Uterus (tissue), 4 donors: ENCODE results near the gene SF3B6. TPM values are rescaled to one million over a fixed set of nuclear protein-coding genes. Genes with fewer than 3 reads are reported as not detected.

Experiments used
- DNase-seq, 2 donors: peaks; one replicate each; pipeline ENCODE4 v3.0.0-alpha.2; 2019 to 2020
- H3K27ac ChIP-seq, 2 donors: fragments of 200-600 bp; sonication (generic); 1 replicate in 1 of 2; 2 replicates in 1 of 2; pipeline ENCODE4 v1.5.1; 2016 to 2018
- H3K27me3 ChIP-seq, 2 donors: fragments of 200-600 bp; sonication (generic); one replicate each; pipeline ENCODE4 v1.5.1; 2018 to 2019; ENCODE audit warnings: control low read depth in 1 of 2
- H3K36me3 ChIP-seq, 2 donors: fragments of 200-600 bp; sonication (generic); one replicate each; pipeline ENCODE4 v1.5.1; 2019; ENCODE audit warnings: control low read depth in 1 of 2
- H3K4me1 ChIP-seq, 2 donors: fragments of 200-600 bp; sonication (generic); one replicate each; pipeline ENCODE4 v1.5.1; 2018 to 2019; ENCODE audit warnings: control low read depth in 1 of 2
- H3K4me3 ChIP-seq, 2 donors: fragments of 200-600 bp; sonication (generic); 1 replicate in 1 of 2; 2 replicates in 1 of 2; pipeline ENCODE4 v1.5.1; 2018 to 2019; ENCODE audit warnings: mild to moderate bottlenecking in 1 of 2
- H3K9me3 ChIP-seq, 2 donors: fragments of 200-600 bp; sonication (generic); one replicate each; pipeline ENCODE4 v1.5.1; 2019; ENCODE audit warnings: control low read depth in 1 of 2
- CTCF ChIP-seq, 4 experiments: fragments of 200-600 bp in 2 of 4; fragments of 450-650 bp in 2 of 4; sonication (generic) in 2 of 4; IDR thresholded peaks; one replicate each; pipeline ENCODE4 v1.5.1; 2016 to 2019; ENCODE audit warnings: antibody characterized with exemption in 4 of 4, mild to moderate bottlenecking in 2 of 4, moderate library complexity in 1 of 4
- POLR2A ChIP-seq, 2 donors: fragments of 450-650 bp; IDR thresholded peaks; one replicate each; pipeline ENCODE4 v1.6.1; 2016; ENCODE audit warnings: antibody characterized with exemption in 2 of 2, mild to moderate bottlenecking in 1 of 2, moderate library complexity in 1 of 2
- intact Hi-C: fragments of 100-400 bp; cut with DNase I; formaldehyde crosslinking; loops from one replicate; pipeline ENCODE4 v1.15.1; 2023; ENCODE audit warnings: low total_unique reads
- total RNA-seq, 4 donors: library from RNA; depleted of rRNA in 3 of 4; stranded (reverse); fragments of >200 nt in 3 of 4; gene quantifications; one replicate each; pipeline versions ENCODE4 v1.1.0 to v1.2.4, GENCODE V29; 2014 to 2023
- donor health status: DM: yes; HTN: yes; CAD: no.

Gene SF3B6
- total RNA-seq, 4 donors from 2014 or later = 55.0 to 99.0 (median 77.1) TPM

GRCh38 chr2:24075259-24075658 is 867 bp downstream of the SF3B6 start:
- Histone ChIP-seq H3K27me3 (no peaks in the 10 kb centered on the region), H3K36me3 (no peaks in the 10 kb centered on the region), H3K4me3 (peak overlapping the region; percentile 64 to 79), H3K27ac (peak overlapping the region; percentile 87 to 95), H3K9me3 (no peaks in the 10 kb centered on the region), H3K4me1 (no peaks in the 10 kb centered on the region)
- TF ChIP-seq CTCF (IDR thresholded peaks at IDR 0.05) = no peak
- TF ChIP-seq POLR2A (IDR thresholded peaks at IDR 0.05) = no peak
- intact Hi-C loops = loop anchor here (10.0 kb wide), 1 partner anchor 150 kb away; the partner anchor contains the start of gene ATAD2B
- DNase-seq = no peak

GRCh38 chr2:24073816-24074215 is 2.3 kb downstream of the SF3B6 start:
- intact Hi-C loops = loop anchor here (10.0 kb wide), 1 partner anchor 149 kb away; the partner anchor contains the start of gene ATAD2B
- no peaks in the 10 kb centered on the region for H3K4me1 ChIP-seq
- no peaks in the 10 kb centered on the region for H3K9me3 ChIP-seq
- H3K4me3 ChIP-seq = no peak overlapping the region
- no peaks in the 10 kb centered on the region for H3K36me3 ChIP-seq
- no peak for TF ChIP-seq CTCF (IDR thresholded peaks at IDR 0.05)
- no peak for TF ChIP-seq POLR2A (IDR thresholded peaks at IDR 0.05)
- no peaks in the 10 kb centered on the region for H3K27me3 ChIP-seq
- DNase-seq = no peak
- no peak overlapping the region for H3K27ac ChIP-seq

- intact Hi-C loops = loop anchor here (10.0 kb wide), 1 partner anchor 147 kb away; the partner anchor contains the start of gene ATAD2B
- H3K27ac ChIP-seq = no peak overlapping the region
- no peaks in the 10 kb centered on the region for H3K36me3 ChIP-seq
- no peaks in the 10 kb centered on the region for H3K4me1 ChIP-seq
- H3K4me3 ChIP-seq = no peak overlapping the region
- no peaks in the 10 kb centered on the region for H3K27me3 ChIP-seq
- H3K9me3 ChIP-seq = no peaks in the 10 kb centered on the region
- no peak for DNase-seq
- TF ChIP-seq CTCF (IDR thresholded peaks at IDR 0.05) (no peak), POLR2A (IDR thresholded peaks at IDR 0.05) (no peak)
Observed at GRCh38 chr2:24072259-24072658, 3.9 kb downstream of the SF3B6 start.

GRCh38 chr2:24065341-24065740 is 10.8 kb downstream of the SF3B6 start:
- H3K27ac ChIP-seq = no peak overlapping the region
- H3K4me1 ChIP-seq = no peaks in the 10 kb centered on the region
- H3K4me3 ChIP-seq = no peak overlapping the region
- intact Hi-C loops = no loop called here
- H3K27me3 ChIP-seq = no peaks in the 10 kb centered on the region
- TF ChIP-seq CTCF (IDR thresholded peaks at IDR 0.05) (no peak), POLR2A (IDR thresholded peaks at IDR 0.05) (no peak)
- no peaks in the 10 kb centered on the region for H3K9me3 ChIP-seq
- no peak for DNase-seq
- H3K36me3 ChIP-seq = no peaks in the 10 kb centered on the region

- no peak for DNase-seq
- TF ChIP-seq POLR2A (IDR thresholded peaks at IDR 0.05) = no peak
- TF ChIP-seq CTCF (IDR thresholded peaks at IDR 0.05) = no peak
- H3K4me1 ChIP-seq = no peaks in the 10 kb centered on the region
- no peak overlapping the region for H3K4me3 ChIP-seq
- H3K36me3 ChIP-seq = no peaks in the 10 kb centered on the region
- no peaks in the 10 kb centered on the region for H3K9me3 ChIP-seq
- H3K27me3 ChIP-seq = no peaks in the 10 kb centered on the region
- H3K27ac ChIP-seq = no peak overlapping the region
- intact Hi-C loops = no loop called here
Observed at GRCh38 chr2:24058564-24059271, 17.4 kb downstream of the SF3B6 start.
